ENCODE measurements around the gene ATAD2B.

GRCh38 chr2:23720705-23721453 is 206.0 kb downstream of the ATAD2B start:
- TF ChIP-seq POLR2A (IDR thresholded peaks at IDR 0.05) = no peak
- TF ChIP-seq CTCF (IDR thresholded peaks at IDR 0.05) = no peak
